22Rv1 (cell line): ENCODE measurements around the gene NPAS2.

Experiments used
- H3K27ac ChIP-seq: fragments of 450-650 bp; 2 replicates; pipeline ENCODE4 v1.5.1; 2017
- CTCF ChIP-seq: fragments of 450-650 bp; IDR thresholded peaks from 2 replicates; pipeline ENCODE4 v1.5.1; 2017; ENCODE audit warnings: mild to moderate bottlenecking
- ZFX ChIP-seq: fragments of 450-650 bp; IDR thresholded peaks from 2 replicates; pipeline ENCODE4 v1.6.1; 2017; ENCODE audit warnings: antibody characterized with exemption, borderline replicate concordance

Gene NPAS2

GRCh38 chr2:100981011-100981410 lies 161.1 kb downstream of the NPAS2 start:
- TF ChIP-seq CTCF (no peak), ZFX (no peak)
- no peak overlapping the region for H3K27ac ChIP-seq

- TF ChIP-seq CTCF (no peak), ZFX (no peak)
- H3K27ac ChIP-seq = no peak overlapping the region
These were observed 162.5 kb downstream of the NPAS2 start for GRCh38 chr2:100982431-100982861.

- no peak overlapping the region for H3K27ac ChIP-seq
- TF ChIP-seq ZFX (no peak), CTCF (no peak)
These were observed 163.3 kb downstream of the NPAS2 start for GRCh38 chr2:100983201-100983600.

GRCh38 chr2:100983684-100984310 lies 163.9 kb downstream of the NPAS2 start:
- TF ChIP-seq CTCF = no peak
- no peak for TF ChIP-seq ZFX
- no peak overlapping the region for H3K27ac ChIP-seq

- TF ChIP-seq CTCF = peak; percentile 88
- no peak for TF ChIP-seq ZFX
- no peak overlapping the region for H3K27ac ChIP-seq
These were observed 165.0 kb downstream of the NPAS2 start for GRCh38 chr2:100984892-100985307.

- H3K27ac ChIP-seq = no peak overlapping the region
- TF ChIP-seq CTCF (no peak), ZFX (no peak)
These were observed 166.2 kb downstream of the NPAS2 start for GRCh38 chr2:100986157-100986556.

GRCh38 chr2:100987536-100987935 lies 167.6 kb downstream of the NPAS2 start:
- no peak for TF ChIP-seq ZFX
- TF ChIP-seq CTCF = no peak
- no peak overlapping the region for H3K27ac ChIP-seq
